Astrocyte (in vitro differentiated cells and primary cell): Measurements from ENCODE around the gene KLHL22.

Source experiments
- CTCF ChIP-seq: IDR thresholded peaks from 2 replicates; pipeline ENCODE4 v1.5.1; 2011; ENCODE audit warnings: low read depth, mild to moderate bottlenecking, inconsistent platforms, low read length, moderate library complexity; ENCODE audit not compliant: insufficient read depth
- EZH2 ChIP-seq: IDR thresholded peaks from 2 replicates; pipeline ENCODE4 v1.6.1; 2012; ENCODE audit warnings: mild to moderate bottlenecking, low read length, inconsistent platforms; ENCODE audit not compliant: insufficient read depth

- TF ChIP-seq CTCF (no peak), EZH2 (no peak)
Measured at GRCh38 chr22:20402960-20403778, 92.4 kb downstream of the KLHL22 start.
